NT2/D1 (cell line): ENCODE measurements around the gene FARS2.

ENCODE experiments used
- SUZ12 ChIP-seq: IDR thresholded peaks from 2 replicates; pipeline ENCODE4 v1.6.1; 2011; ENCODE audit not compliant: insufficient read length, insufficient read depth; ENCODE audit errors: extremely low read depth
- YY1 ChIP-seq: IDR thresholded peaks from 2 replicates; pipeline ENCODE4 v1.6.1; 2011; ENCODE audit not compliant: insufficient read length, insufficient read depth
- ZNF274 ChIP-seq: IDR thresholded peaks from 2 replicates; pipeline ENCODE4 v1.6.1; 2011; ENCODE audit warnings: mild to moderate bottlenecking, low read depth, low read length

GRCh38 chr6:5751525-5752390 is 490.4 kb downstream of the FARS2 start:
- TF ChIP-seq ZNF274: no peak
- TF ChIP-seq SUZ12: no peak
- no peak for TF ChIP-seq YY1
